ENCODE results near the gene PSME3IP1.
"Not testable (repeated sequence)": the region's sequence is repeated elsewhere in the genome, so short reads cannot be mapped to it uniquely, and the experiment has no call there.

Gene PSME3IP1

GRCh38 chr16:57196753-57197152, 10.9 kb upstream of the PSME3IP1 start:
- no peak overlapping the region for H3K4me3 ChIP-seq (ENCODE audit: low read depth, low read length)
- TF ChIP-seq CTCF (IDR thresholded peaks at IDR 0.05; ENCODE audit: low read depth, low read length, missing control alignments) = no peak

GRCh38 chr16:57196286-57196685, 10.4 kb upstream of the PSME3IP1 start:
- no peak for DNase-seq (ENCODE audit: low read depth)
- TF ChIP-seq CTCF (IDR thresholded peaks at IDR 0.05; ENCODE audit: low read depth, low read length, missing control alignments) = no peak
- no peak overlapping the region for H3K4me3 ChIP-seq (ENCODE audit: low read depth, low read length)

More at GRCh38 chr16:57196753-57197152, 10.9 kb upstream of the PSME3IP1 start:
- DNase-seq (ENCODE audit: low read depth) = no peak

- no peak for TF ChIP-seq CTCF (IDR thresholded peaks at IDR 0.05; ENCODE audit: low read depth, low read length, missing control alignments)
- H3K4me3 ChIP-seq (ENCODE audit: low read depth, low read length) = no peak overlapping the region
- no peak for DNase-seq (ENCODE audit: low read depth)
Observed at GRCh38 chr16:57194512-57194911, 8.7 kb upstream of the PSME3IP1 start.

- TF ChIP-seq CTCF (IDR thresholded peaks at IDR 0.05; ENCODE audit: low read depth, low read length, missing control alignments) = no peak
- no peak overlapping the region for H3K4me3 ChIP-seq (ENCODE audit: low read depth, low read length)
- no peak for DNase-seq (ENCODE audit: low read depth)
Observed at GRCh38 chr16:57192720-57193486, 7.1 kb upstream of the PSME3IP1 start.

- no peak overlapping the region for H3K4me3 ChIP-seq (ENCODE audit: low read depth, low read length)
- TF ChIP-seq CTCF (IDR thresholded peaks at IDR 0.05; ENCODE audit: low read depth, low read length, missing control alignments) = no peak
- no peak for DNase-seq (ENCODE audit: low read depth)
Observed at GRCh38 chr16:57192146-57192545, 6.3 kb upstream of the PSME3IP1 start.

- no peak for DNase-seq (ENCODE audit: low read depth)
- H3K4me3 ChIP-seq (ENCODE audit: low read depth, low read length) = no peak overlapping the region
- TF ChIP-seq CTCF (IDR thresholded peaks at IDR 0.05; ENCODE audit: low read depth, low read length, missing control alignments) = no peak
Observed at GRCh38 chr16:57191056-57191571, 5.3 kb upstream of the PSME3IP1 start.

- DNase-seq (ENCODE audit: low read depth) = no peak
- no peak for TF ChIP-seq CTCF (IDR thresholded peaks at IDR 0.05; ENCODE audit: low read depth, low read length, missing control alignments)
- H3K4me3 ChIP-seq (ENCODE audit: low read depth, low read length) = no peak overlapping the region
Observed at GRCh38 chr16:57190136-57190535, 4.3 kb upstream of the PSME3IP1 start.

- not testable (repeated sequence) for DNase-seq (ENCODE audit: low read depth); H3K4me3 ChIP-seq (ENCODE audit: low read depth, low read length)
Observed at GRCh38 chr16:57189527-57189926, 3.7 kb upstream of the PSME3IP1 start.
